ENCODE data around the gene CACNA1D.

Gene CACNA1D

DNA sequence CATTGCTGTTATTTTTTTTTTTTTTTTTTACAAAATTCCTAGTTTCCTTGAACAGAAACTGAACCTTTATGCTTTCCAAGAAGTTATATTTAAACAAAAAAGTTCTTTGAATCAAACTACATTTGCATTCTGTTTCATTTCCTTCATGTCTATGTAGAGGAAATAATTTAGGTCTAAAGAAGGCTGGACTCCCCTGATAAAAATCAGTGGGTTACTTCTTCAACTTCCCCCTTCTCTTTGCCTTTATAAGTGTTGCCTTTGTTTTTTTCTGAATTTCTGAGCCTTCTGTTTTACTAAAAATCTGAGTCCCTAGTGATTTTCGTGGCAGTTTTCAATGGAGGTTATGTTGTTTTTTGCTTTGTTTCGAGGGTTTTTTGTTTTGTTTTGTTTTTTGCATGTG is 199.0 kb downstream of the CACNA1D start:
- TF ChIP-seq, protein P1, sequence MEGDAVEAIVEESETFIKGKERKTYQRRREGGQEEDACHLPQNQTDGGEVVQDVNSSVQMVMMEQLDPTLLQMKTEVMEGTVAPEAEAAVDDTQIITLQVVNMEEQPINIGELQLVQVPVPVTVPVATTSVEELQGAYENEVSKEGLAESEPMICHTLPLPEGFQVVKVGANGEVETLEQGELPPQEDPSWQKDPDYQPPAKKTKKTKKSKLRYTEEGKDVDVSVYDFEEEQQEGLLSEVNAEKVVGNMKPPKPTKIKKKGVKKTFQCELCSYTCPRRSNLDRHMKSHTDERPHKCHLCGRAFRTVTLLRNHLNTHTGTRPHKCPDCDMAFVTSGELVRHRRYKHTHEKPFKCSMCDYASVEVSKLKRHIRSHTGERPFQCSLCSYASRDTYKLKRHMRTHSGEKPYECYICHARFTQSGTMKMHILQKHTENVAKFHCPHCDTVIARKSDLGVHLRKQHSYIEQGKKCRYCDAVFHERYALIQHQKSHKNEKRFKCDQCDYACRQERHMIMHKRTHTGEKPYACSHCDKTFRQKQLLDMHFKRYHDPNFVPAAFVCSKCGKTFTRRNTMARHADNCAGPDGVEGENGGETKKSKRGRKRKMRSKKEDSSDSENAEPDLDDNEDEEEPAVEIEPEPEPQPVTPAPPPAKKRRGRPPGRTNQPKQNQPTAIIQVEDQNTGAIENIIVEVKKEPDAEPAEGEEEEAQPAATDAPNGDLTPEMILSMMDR (IDR thresholded peaks at IDR 0.05; ENCODE audit: insufficient read depth, missing control alignments) = no peak
- no peak for FAIRE-seq
- no peak for DNase-seq (ENCODE audit: insufficient read length, low spot score)

DNA sequence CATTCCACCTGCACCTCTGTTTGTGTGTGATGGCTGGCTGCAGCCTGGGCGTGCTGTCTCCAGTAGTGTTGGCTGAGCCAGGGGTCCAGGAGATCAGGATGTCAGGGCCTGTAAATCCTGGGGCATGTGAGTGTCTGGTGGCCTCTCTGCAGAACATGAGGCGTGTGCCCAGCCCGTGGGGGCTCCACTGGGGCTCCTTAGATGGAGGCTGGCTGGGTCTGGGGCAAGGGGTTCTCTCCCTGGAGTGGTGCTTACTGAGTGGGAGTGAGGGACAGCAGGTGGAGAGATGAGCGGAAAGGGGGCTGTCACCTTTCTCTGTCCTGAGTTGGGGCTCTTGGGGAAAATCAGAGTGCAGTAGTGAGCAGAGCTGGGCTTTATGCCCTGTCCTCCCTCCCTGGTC is 199.6 kb downstream of the CACNA1D start:
- FAIRE-seq (no peak), DNase-seq (ENCODE audit: insufficient read length, low spot score) (no peak)
- TF ChIP-seq, protein P1 (IDR thresholded peaks at IDR 0.05; ENCODE audit: insufficient read depth, missing control alignments) = no peak

DNA sequence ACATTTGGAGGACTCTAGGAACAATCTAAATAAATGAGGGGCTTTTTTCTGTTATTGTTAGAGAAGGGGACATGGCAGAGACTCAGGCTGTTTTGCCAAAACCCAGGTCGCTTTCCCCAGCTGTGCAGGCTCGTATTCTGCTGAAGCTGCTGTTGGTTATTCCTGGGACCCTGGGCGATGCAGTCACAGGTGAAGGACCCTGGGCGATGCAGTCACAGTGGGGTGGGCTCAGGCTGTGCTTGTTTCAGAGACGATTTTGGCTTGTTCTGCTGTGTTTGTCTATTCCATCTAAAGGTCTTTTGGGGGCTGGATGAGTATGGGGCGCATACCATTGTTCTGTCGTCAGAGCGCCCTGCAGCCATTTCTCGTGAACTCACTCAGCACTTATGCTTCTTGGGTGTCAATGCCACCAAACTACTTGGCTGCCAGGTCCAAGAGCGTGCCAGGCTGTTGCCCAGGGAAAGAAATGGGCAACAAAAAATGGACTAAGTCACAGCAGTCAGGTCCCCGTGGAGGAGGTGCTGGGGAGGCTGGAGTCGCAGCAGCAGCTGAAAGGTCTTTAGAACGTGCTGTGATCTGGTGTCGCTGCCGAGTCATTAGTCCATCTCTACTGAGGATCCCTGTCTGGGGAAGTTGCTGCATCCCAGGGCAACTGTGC is 200.4 kb downstream of the CACNA1D start:
- TF ChIP-seq, protein P1 (IDR thresholded peaks at IDR 0.05; ENCODE audit: insufficient read depth, missing control alignments) = no peak
- no peak for DNase-seq (ENCODE audit: insufficient read length, low spot score)
- FAIRE-seq = no peak

DNA sequence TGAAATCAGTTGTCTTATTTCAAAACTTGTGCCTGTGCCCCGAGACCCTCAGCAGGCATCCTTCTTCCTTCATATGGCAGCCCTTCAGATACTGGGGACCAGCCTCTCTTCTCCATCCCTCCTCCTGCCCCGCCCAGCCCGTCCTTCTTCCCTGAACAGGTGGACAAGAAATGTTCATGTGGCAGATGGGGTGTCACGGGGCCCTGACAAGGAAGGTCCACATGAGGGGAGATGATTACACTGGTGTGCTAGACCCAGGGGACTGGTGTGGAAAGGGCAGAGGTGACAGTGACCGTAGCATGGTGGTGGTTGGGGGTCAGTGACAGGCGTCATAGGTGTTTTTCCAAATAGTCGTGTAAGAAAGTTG is 200.9 kb downstream of the CACNA1D start:
- DNase-seq (ENCODE audit: insufficient read length, low spot score) (no peak), FAIRE-seq (no peak)
- TF ChIP-seq, protein P1 (IDR thresholded peaks at IDR 0.05; ENCODE audit: insufficient read depth, missing control alignments) = no peak

DNA sequence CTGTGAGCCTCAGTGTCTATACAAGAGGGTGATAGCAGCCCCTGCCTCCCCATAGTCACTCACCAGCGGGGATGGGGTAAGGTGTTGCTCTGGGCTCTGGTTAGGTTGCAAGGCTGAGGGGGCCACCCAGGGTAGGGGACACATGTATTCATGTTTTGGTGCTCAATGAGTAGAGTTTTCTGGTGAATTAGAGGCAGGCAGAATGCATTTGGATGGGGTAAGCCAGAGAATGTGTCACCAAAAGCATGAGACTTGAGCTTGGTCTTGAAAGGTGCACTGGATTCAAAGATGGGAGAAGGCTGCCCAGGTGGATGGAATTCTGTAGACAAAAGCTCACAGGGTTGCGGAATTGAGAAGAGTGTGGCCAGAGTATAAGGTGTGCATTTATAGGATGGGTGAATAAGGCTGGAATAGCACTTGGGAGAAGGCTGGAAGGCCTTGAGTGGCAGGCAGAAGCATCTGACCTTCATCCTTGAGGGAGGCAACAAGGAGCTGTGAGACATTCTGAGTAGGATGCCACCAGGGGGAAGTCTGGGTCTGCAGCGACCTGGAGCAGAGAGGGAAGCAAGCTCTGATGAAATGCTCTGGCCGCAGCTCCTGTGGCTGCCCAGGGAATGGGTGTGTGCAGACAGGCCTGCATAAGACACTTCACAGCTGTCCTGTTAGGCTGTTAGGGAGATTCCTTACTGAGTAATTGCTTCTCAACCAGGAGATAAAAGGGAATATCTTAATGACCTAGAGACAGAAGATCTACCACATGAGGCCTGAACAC is 202.2 kb downstream of the CACNA1D start:
- DNase-seq (ENCODE audit: insufficient read length, low spot score) (no peak), FAIRE-seq (no peak)
- TF ChIP-seq, protein P1 (IDR thresholded peaks at IDR 0.05; ENCODE audit: insufficient read depth, missing control alignments) = no peak

DNA sequence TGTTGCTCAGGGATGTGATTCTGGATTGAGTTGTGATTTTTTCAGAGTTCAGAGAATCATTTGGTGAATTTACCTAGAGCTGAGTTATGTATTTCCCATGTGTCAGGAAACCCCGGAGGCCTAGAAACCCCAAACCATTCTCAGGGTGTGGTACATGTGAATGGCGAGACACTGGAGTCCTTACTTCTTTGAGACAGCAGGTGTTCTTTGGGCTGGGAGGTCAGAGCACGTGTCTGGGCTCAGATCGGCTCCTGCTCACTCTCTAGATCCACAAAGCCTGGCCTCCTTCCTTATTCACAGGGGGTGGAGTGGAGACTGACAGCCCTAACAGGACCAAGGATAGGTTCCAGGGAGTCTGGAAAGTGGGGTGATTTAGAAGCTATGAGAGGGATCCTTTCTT is 206.0 kb downstream of the CACNA1D start:
- TF ChIP-seq, protein P1 (IDR thresholded peaks at IDR 0.05; ENCODE audit: insufficient read depth, missing control alignments) = no peak
- FAIRE-seq = no peak

More for the DNA sequence above, 206.0 kb downstream of the CACNA1D start:
- DNase-seq (ENCODE audit: insufficient read length, low spot score) = no peak

All from D721Med (cell line).